GM12878 (cell line): Measurements from ENCODE around the gene THRB. TPM values are rescaled to one million over a fixed set of nuclear protein-coding genes. Genes with fewer than 3 reads are reported as not detected.

Experiments
- ATAC-seq: fragments of 200-7000 bp; cut with Tn5 transposase; 3 replicates; pipeline ENCODE4 v1.9.1; 2020; ENCODE audit warnings: mild to moderate bottlenecking, moderate library complexity
- BruUV-seq: library from RNA; stranded (reverse); fragments of 400-500 nt; replicated peaks from 2 replicates; lab custom pipeline; 2021; lab: Mats Ljungman, UMichigan
- CTCF ChIA-PET: fragments of 300-600 bp; sonication (Branson Sonifier 250); formaldehyde crosslinking; extraction: SDS; loops from one replicate; lab custom pipeline; 2021; ENCODE audit warnings: inconsistent platforms; lab: Yijun Ruan, JAX
- POLR2A ChIA-PET: fragments of 350-600 bp; formaldehyde crosslinking; extraction: SDS; loops from one replicate; lab custom pipeline; 2021; ENCODE audit warnings: inconsistent platforms; lab: Charles Lee
- RAD21 ChIA-PET: fragments of 300-600 bp; sonication (Branson Sonifier 250); formaldehyde crosslinking; loops from one replicate; lab custom pipeline; 2023; ENCODE audit warnings: antibody characterized with exemption; ENCODE audit not compliant: unreplicated experiment; lab: Charles Lee
- SMC1A ChIA-PET: fragments of 300-600 bp; sonication (Branson Sonifier 250); formaldehyde crosslinking; loops from one replicate; lab custom pipeline; 2023; ENCODE audit not compliant: unreplicated experiment, uncharacterized antibody; lab: Charles Lee
- DNase-seq: peaks from one replicate; pipeline ENCODE4 v3.0.0-alpha.2; 2011; ENCODE audit warnings: low read depth, low spot score
- FAIRE-seq: peaks from 3 replicates; lab custom pipeline; 2011; peaks lifted over from hg19 to GRCh38; lab: Jason Lieb, UNC
- H2AFZ ChIP-seq: 2 replicates; pipeline ENCODE4 v1.6.0; 2011; ENCODE audit warnings: low read depth, low read length, control low read depth; ENCODE audit not compliant: control insufficient read depth
- H3K27ac ChIP-seq: 2 replicates; pipeline ENCODE4 v1.5.1; 2011; ENCODE audit warnings: control low read depth; ENCODE audit not compliant: control insufficient read depth, insufficient read depth
- H3K27me3 ChIP-seq, 2 experiments: replicated peaks in 1 of 2; 2 replicates each; pipeline versions ENCODE4 v1.6.0 to v1.6.1; 2011; ENCODE audit warnings: low read length in 1 of 2; ENCODE audit not compliant: control insufficient read depth in 2 of 2, insufficient read depth in 2 of 2
- H3K36me3 ChIP-seq, 2 experiments: 2 replicates each; pipeline ENCODE4 v1.5.1; 2011; ENCODE audit warnings: low read length in 1 of 2; ENCODE audit not compliant: control insufficient read depth in 2 of 2, insufficient read depth in 2 of 2
- H3K4me1 ChIP-seq: 2 replicates; pipeline ENCODE4 v1.6.1; 2011; ENCODE audit warnings: mild to moderate bottlenecking, low read length, moderate library complexity, mixed read lengths; ENCODE audit not compliant: control insufficient read depth, insufficient read depth
- H3K4me2 ChIP-seq: 2 replicates; pipeline ENCODE4 v1.6.0; 2011; ENCODE audit warnings: control low read depth; ENCODE audit not compliant: control insufficient read depth, insufficient read depth
- H3K4me3 ChIP-seq: fragments of 200-600 bp; sonication (generic); 2 replicates; pipeline ENCODE4 v1.5.1; 2016
- H3K79me2 ChIP-seq: 2 replicates; pipeline ENCODE4 v1.6.0; 2011; ENCODE audit warnings: low read length; ENCODE audit not compliant: control insufficient read depth, insufficient read depth
- H3K9ac ChIP-seq: 2 replicates; pipeline ENCODE4 v1.8.0; 2011; ENCODE audit warnings: low read length, control low read depth, mixed read lengths; ENCODE audit not compliant: control insufficient read depth, insufficient read depth
- H3K9me3 ChIP-seq: replicated peaks from 3 replicates; pipeline ENCODE4 v1.5.1; 2011; ENCODE audit warnings: mild to moderate bottlenecking, low read length; ENCODE audit not compliant: control insufficient read depth, insufficient read depth
- H4K20me1 ChIP-seq: 2 replicates; pipeline ENCODE4 v1.6.0; 2011; ENCODE audit not compliant: control insufficient read depth, insufficient read depth
- ASH2L ChIP-seq: fragments of 300-600, 200-600 bp; sonication (generic); IDR thresholded peaks from 2 replicates; pipeline ENCODE4 v1.6.1; 2017; ENCODE audit warnings: low read depth, mild to moderate bottlenecking, borderline replicate concordance
- BRCA1 ChIP-seq: IDR thresholded peaks from 2 replicates; pipeline ENCODE4 v1.6.1; 2011; ENCODE audit warnings: low read depth, low read length, improper control_type of control experiment
- CEBPB ChIP-seq, 2 experiments: fragments of 150-350 bp in 1 of 2; IDR thresholded peaks; 2 replicates each; pipeline ENCODE4 v1.6.1; 2012 to 2014; ENCODE audit warnings: low read depth in 2 of 2, low read length in 2 of 2, borderline replicate concordance in 1 of 2, inconsistent platforms in 1 of 2
- CHD4 ChIP-seq: fragments of 200-600 bp; sonication (generic); IDR thresholded peaks from 2 replicates; pipeline ENCODE4 v1.6.1; 2016; ENCODE audit warnings: mild to moderate bottlenecking
- EP300 ChIP-seq, 2 experiments: fragments of 150-350 bp in 1 of 2; IDR thresholded peaks; 2 replicates each; pipeline ENCODE4 v1.6.1; 2011 to 2012; ENCODE audit warnings: low read depth in 2 of 2, low read length in 2 of 2, borderline replicate concordance in 1 of 2, improper control_type of control experiment in 1 of 2, inconsistent platforms in 1 of 2; ENCODE audit not compliant: control insufficient read depth in 1 of 2
- HDGF ChIP-seq: fragments of 450-650 bp; IDR thresholded peaks from 2 replicates; pipeline ENCODE4 v1.6.1; 2016; ENCODE audit warnings: antibody characterized with exemption
- JUNB ChIP-seq: IDR thresholded peaks from 2 replicates; pipeline ENCODE4 v1.6.1; 2016; ENCODE audit warnings: antibody characterized with exemption, mild to moderate bottlenecking
- NR2C2 ChIP-seq: IDR thresholded peaks from 2 replicates; pipeline ENCODE4 v1.6.1; 2011; ENCODE audit warnings: borderline replicate concordance, low read depth; ENCODE audit not compliant: control insufficient read depth, insufficient read length
- NRF1 ChIP-seq: conservative IDR thresholded peaks from 2 replicates; pipeline ENCODE4 v1.6.1; 2011; ENCODE audit warnings: mild to moderate bottlenecking, low read depth, low read length, improper control_type of control experiment
- SREBF2 ChIP-seq: IDR thresholded peaks from 2 replicates; pipeline ENCODE4 v1.6.1; 2012; ENCODE audit warnings: mild to moderate bottlenecking, low read length
- ZNF24 ChIP-seq: fragments of 450-650 bp; IDR thresholded peaks from 2 replicates; pipeline ENCODE4 v1.6.1; 2017; ENCODE audit warnings: antibody characterized with exemption, mild to moderate bottlenecking
- WGBS: methylation state at CpG from one replicate; pipeline ENCODE4 v1.1.6; 2016; ENCODE audit warnings: low lambda C conversion rate; ENCODE audit not compliant: insufficient replicate concordance, insufficient coverage; ENCODE audit errors: missing lambda C conversion rate; 5-methylcytosine and 5-hydroxymethylcytosine counted together
- in situ Hi-C: fragments of 300-500 bp; cut with MboI; formaldehyde crosslinking; loops from 9 replicates; pipeline ENCODE4 v1.14.3; 2018; ENCODE audit warnings: mixed read lengths
- intact Hi-C: fragments of 100-400 bp; cut with micrococcal nuclease; formaldehyde crosslinking; loops from one replicate; pipeline ENCODE4 v1.14.2; 2022; ENCODE audit not compliant: unreplicated experiment
- polyA plus RNA-seq, 11 experiments: library from polyadenylated mRNA; depleted of rRNA in 4 of 11; unstranded in 6 of 11; stranded (reverse) in 5 of 11; fragments of >200 nt; fragmentation: Nextera tagmentation in 4 of 11; fragmentation: Illumina TruSeq in 1 of 11; extraction: Ambion mirVana in 4 of 11; extraction: Trizol in 1 of 11; gene quantifications; 1 replicate in 1 of 11; 2 replicates in 10 of 11; pipeline versions ENCODE4 v1.2.1 to v1.2.3, GENCODE V29; 2011 to 2016; ENCODE audit warnings: inconsistent platforms in 2 of 11, missing spikeins in 2 of 11, low read depth in 1 of 11
- total RNA-seq, 4 experiments: library from RNA; depleted of rRNA in 3 of 4; stranded (reverse); fragments of >200 nt in 3 of 4; fragmentation: Illumina TruSeq in 1 of 4; extraction: Trizol in 1 of 4; gene quantifications; 2 replicates each; pipeline versions ENCODE4 v1.2.1 to v1.2.3, GENCODE V29; 2013 to 2021
- TF ChIP-seq, protein P1 (sequence below): IDR thresholded peaks from 2 replicates; pipeline ENCODE4 v1.6.1; 2011; ENCODE audit warnings: borderline replicate concordance, low read depth, mild to moderate bottlenecking, moderate library complexity, mixed read lengths, low read length; ENCODE audit not compliant: insufficient read depth; ENCODE audit errors: extremely low read length
- TF ChIP-seq, protein P2 (sequence below): fragments of 150-350 bp; IDR thresholded peaks from 2 replicates; pipeline ENCODE4 v1.6.1; 2016; ENCODE audit warnings: low read depth, low read length

THRB gene
- total and polyA plus RNA-seq, 10 of the 15 experiments (the other 5 are each of a cell fraction or from before 2014, with no cell fraction given) = 0.05 TPM; not detected in 9

DNA sequence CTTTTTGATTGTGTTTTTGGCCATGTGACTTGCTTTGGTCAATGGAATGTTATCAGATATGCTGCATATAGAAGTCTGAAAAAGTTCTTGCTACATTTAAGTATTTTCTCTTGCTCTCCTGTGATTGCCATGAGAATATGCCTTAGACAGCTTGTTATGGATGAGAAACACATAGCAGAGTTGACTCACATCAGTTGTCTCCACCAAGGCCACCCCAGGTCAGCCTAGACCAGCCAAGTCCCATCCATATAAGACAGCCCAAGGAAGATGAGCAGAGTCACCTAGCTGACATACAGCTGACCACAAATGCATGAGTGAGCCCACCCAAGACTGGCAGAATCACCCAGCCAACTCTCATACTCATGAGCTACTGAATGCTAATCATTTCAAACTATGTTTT is 153.0 kb downstream of the THRB start (continued):
- no peak for TF ChIP-seq CHD4
- no peak for TF ChIP-seq JUNB
- TF ChIP-seq EP300 (IDR thresholded peaks at IDR 0.05; ENCODE audit: borderline replicate concordance in 1 of 2, control insufficient read depth in 1 of 2, low read depth in 2 of 2, low read length in 2 of 2) = no peak
- TF ChIP-seq NR2C2 = no peak
- TF ChIP-seq, protein P1, sequence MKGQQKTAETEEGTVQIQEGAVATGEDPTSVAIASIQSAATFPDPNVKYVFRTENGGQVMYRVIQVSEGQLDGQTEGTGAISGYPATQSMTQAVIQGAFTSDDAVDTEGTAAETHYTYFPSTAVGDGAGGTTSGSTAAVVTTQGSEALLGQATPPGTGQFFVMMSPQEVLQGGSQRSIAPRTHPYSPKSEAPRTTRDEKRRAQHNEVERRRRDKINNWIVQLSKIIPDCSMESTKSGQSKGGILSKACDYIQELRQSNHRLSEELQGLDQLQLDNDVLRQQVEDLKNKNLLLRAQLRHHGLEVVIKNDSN = no peak
- no peak for TF ChIP-seq NRF1

DNA sequence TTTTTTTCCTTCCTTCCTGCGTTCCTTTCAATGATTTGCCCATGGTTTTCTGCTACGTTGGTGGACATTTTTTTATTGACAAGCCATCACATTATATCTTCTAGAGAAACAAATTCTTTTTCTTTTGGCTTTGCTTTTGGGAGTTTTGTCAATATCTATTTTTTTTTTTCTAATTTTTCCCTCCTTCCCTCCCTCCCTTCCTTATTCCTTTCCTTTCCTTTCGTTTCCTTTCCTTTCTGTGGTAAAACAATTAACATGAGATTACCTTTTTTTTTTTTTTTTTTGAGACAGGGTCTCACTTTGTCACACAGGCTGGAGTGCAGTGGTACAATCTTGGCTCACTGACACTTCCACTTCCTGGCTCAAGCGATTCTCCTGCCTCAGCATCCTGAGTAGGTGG is 153.7 kb downstream of the THRB start:
- TF ChIP-seq ASH2L = no peak
- no peak for TF ChIP-seq CEBPB (IDR thresholded peaks at IDR 0.05; ENCODE audit: borderline replicate concordance in 1 of 2, low read depth in 2 of 2, low read length in 2 of 2)
- TF ChIP-seq, protein P2, sequence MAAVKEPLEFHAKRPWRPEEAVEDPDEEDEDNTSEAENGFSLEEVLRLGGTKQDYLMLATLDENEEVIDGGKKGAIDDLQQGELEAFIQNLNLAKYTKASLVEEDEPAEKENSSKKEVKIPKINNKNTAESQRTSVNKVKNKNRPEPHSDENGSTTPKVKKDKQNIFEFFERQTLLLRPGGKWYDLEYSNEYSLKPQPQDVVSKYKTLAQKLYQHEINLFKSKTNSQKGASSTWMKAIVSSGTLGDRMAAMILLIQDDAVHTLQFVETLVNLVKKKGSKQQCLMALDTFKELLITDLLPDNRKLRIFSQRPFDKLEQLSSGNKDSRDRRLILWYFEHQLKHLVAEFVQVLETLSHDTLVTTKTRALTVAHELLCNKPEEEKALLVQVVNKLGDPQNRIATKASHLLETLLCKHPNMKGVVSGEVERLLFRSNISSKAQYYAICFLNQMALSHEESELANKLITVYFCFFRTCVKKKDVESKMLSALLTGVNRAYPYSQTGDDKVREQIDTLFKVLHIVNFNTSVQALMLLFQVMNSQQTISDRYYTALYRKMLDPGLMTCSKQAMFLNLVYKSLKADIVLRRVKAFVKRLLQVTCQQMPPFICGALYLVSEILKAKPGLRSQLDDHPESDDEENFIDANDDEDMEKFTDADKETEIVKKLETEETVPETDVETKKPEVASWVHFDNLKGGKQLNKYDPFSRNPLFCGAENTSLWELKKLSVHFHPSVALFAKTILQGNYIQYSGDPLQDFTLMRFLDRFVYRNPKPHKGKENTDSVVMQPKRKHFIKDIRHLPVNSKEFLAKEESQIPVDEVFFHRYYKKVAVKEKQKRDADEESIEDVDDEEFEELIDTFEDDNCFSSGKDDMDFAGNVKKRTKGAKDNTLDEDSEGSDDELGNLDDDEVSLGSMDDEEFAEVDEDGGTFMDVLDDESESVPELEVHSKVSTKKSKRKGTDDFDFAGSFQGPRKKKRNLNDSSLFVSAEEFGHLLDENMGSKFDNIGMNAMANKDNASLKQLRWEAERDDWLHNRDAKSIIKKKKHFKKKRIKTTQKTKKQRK = no peak
- no peak for TF ChIP-seq ZNF24
- TF ChIP-seq HDGF = no peak
- no peak for TF ChIP-seq BRCA1
- no peak for TF ChIP-seq SREBF2
- no peak for TF ChIP-seq NR2C2
- intact Hi-C loops (no loop called here), in situ Hi-C loops (no loop called here)
- ATAC-seq = no peak
- Histone ChIP-seq H3K4me3 (no peak overlapping the region), H3K27ac (no peak overlapping the region), H3K27me3 (no peaks in the 10 kb centered on the region; a peak in 2 of 4 replicates), H3K4me2 (no peak overlapping the region), H3K9ac (no peak overlapping the region), H4K20me1 (no peaks in the 10 kb centered on the region), H3K36me3 (no peaks in the 10 kb centered on the region), H3K79me2 (no peaks in the 10 kb centered on the region), H2AFZ (no peak overlapping the region), H3K4me1 (no peaks in the 10 kb centered on the region), H3K9me3 (no peaks in the 10 kb centered on the region)
- SMC1A ChIA-PET = no interaction called here
- no peak for DNase-seq
- FAIRE-seq = no peak
- CTCF ChIA-PET = no interaction called here
- WGBS = 6% methylated on average over 4 of the region's 4 CpGs
- POLR2A ChIA-PET = no interaction called here
- no TSS peak for BruUV-seq
- RAD21 ChIA-PET = no interaction called here
